Astrocyte (in vitro differentiated cells and primary cell): ENCODE measurements around the gene MDFIC. TPM values are rescaled to one million over a fixed set of nuclear protein-coding genes. Genes with fewer than 3 reads are reported as not detected.

Experiments
- DNase-seq: peaks from one replicate; pipeline ENCODE4 v3.0.0-alpha.2; 2010; ENCODE audit warnings: low read depth
- FAIRE-seq: peaks from 2 replicates; lab custom pipeline; 2011; peaks lifted over from hg19 to GRCh38; lab: Jason Lieb, UNC
- H2AFZ ChIP-seq: 2 replicates; pipeline ENCODE4 v1.6.0; 2012; ENCODE audit warnings: low read depth, low read length, inconsistent platforms
- H3K27ac ChIP-seq: 2 replicates; pipeline ENCODE4 v1.5.1; 2011; ENCODE audit warnings: low read depth, low read length, inconsistent platforms
- H3K27me3 ChIP-seq: 2 replicates; pipeline ENCODE4 v1.6.0; 2011; ENCODE audit warnings: low read length, inconsistent platforms; ENCODE audit not compliant: insufficient read depth
- H3K36me3 ChIP-seq: 2 replicates; pipeline ENCODE4 v1.5.1; 2011; ENCODE audit warnings: low read length, inconsistent platforms; ENCODE audit not compliant: insufficient read depth
- H3K4me1 ChIP-seq: 2 replicates; pipeline ENCODE4 v1.5.1; 2011; ENCODE audit warnings: low read length, inconsistent platforms; ENCODE audit not compliant: insufficient read depth
- H3K4me2 ChIP-seq: 2 replicates; pipeline ENCODE4 v1.6.0; 2012; ENCODE audit warnings: low read length, inconsistent platforms
- H3K4me3 ChIP-seq: 2 replicates; pipeline ENCODE4 v1.5.1; 2011; ENCODE audit warnings: low read depth, mild to moderate bottlenecking, low read length, inconsistent platforms; ENCODE audit not compliant: insufficient read depth
- H3K79me2 ChIP-seq: 2 replicates; pipeline ENCODE4 v1.6.0; 2012; ENCODE audit warnings: mild to moderate bottlenecking, low read length, inconsistent platforms; ENCODE audit not compliant: insufficient read depth
- H3K9ac ChIP-seq: 2 replicates; pipeline ENCODE4 v1.6.0; 2012; ENCODE audit warnings: mild to moderate bottlenecking, low read length, inconsistent platforms
- H3K9me3 ChIP-seq: 2 replicates; pipeline ENCODE4 v1.5.1; 2012; ENCODE audit warnings: low read depth, mild to moderate bottlenecking, low read length, inconsistent platforms; ENCODE audit not compliant: insufficient read depth
- H4K20me1 ChIP-seq: 2 replicates; pipeline ENCODE4 v1.6.0; 2012; ENCODE audit warnings: low read length, inconsistent platforms; ENCODE audit not compliant: insufficient read depth
- H3K27ac Mint-ChIP-seq: one replicate; pipeline ENCODE4 v1.8.0; 2021; ENCODE audit warnings: mild to moderate bottlenecking, mixed read lengths; ENCODE audit not compliant: unreplicated experiment
- H3K27me3 Mint-ChIP-seq: one replicate; pipeline ENCODE4 v1.8.0; 2021; ENCODE audit warnings: low read depth, mixed read lengths; ENCODE audit not compliant: unreplicated experiment
- H3K36me3 Mint-ChIP-seq: one replicate; pipeline ENCODE4 v1.8.0; 2021; ENCODE audit warnings: low read depth, mixed read lengths; ENCODE audit not compliant: unreplicated experiment
- H3K4me1 Mint-ChIP-seq: one replicate; pipeline ENCODE4 v1.8.0; 2021; ENCODE audit warnings: low read depth, mixed read lengths; ENCODE audit not compliant: unreplicated experiment
- H3K4me3 Mint-ChIP-seq: one replicate; pipeline ENCODE4 v1.8.0; 2021; ENCODE audit warnings: mild to moderate bottlenecking, moderate library complexity, mixed read lengths; ENCODE audit not compliant: unreplicated experiment
- H3K9me3 Mint-ChIP-seq: one replicate; pipeline ENCODE4 v1.8.0; 2021; ENCODE audit warnings: mild to moderate bottlenecking, mixed read lengths; ENCODE audit not compliant: unreplicated experiment
- CTCF ChIP-seq: IDR thresholded peaks from 2 replicates; pipeline ENCODE4 v1.5.1; 2011; ENCODE audit warnings: low read depth, mild to moderate bottlenecking, inconsistent platforms, low read length, moderate library complexity; ENCODE audit not compliant: insufficient read depth
- EZH2 ChIP-seq: IDR thresholded peaks from 2 replicates; pipeline ENCODE4 v1.6.1; 2012; ENCODE audit warnings: mild to moderate bottlenecking, low read length, inconsistent platforms; ENCODE audit not compliant: insufficient read depth
- total RNA-seq: library from RNA; stranded (reverse); gene quantifications from 2 replicates; pipeline ENCODE4 v1.2.1, GENCODE V29; 2021

MDFIC gene
- total RNA-seq, 1 donor from 2014 or later = 20.3 TPM

GRCh38 chr7:114944745-114945625 lies 23.1 kb downstream of the MDFIC start:
- Histone ChIP-seq H2AFZ (peak overlapping the region; percentile 63), H3K27ac (peak overlapping the region; percentile 73), H3K79me2 (peaks cover 19% of the 10 kb centered on the region), H3K4me3 (peak overlapping the region; percentile 53), H3K36me3 (peaks cover 6% of the 10 kb centered on the region), H3K27me3 (no peaks in the 10 kb centered on the region), H3K9me3 (no peaks in the 10 kb centered on the region), H4K20me1 (no peaks in the 10 kb centered on the region), H3K9ac (peak overlapping the region; percentile 64), H3K4me1 (peaks cover 13% of the 10 kb centered on the region), H3K4me2 (peak overlapping the region; percentile 83)
- no peaks in the 10 kb centered on the region for H3K9me3 Mint-ChIP-seq
- FAIRE-seq = no peak
- H3K27me3 Mint-ChIP-seq = no peaks in the 10 kb centered on the region
- peak; percentile 93 for DNase-seq
- H3K4me1 Mint-ChIP-seq = peaks cover 7% of the 10 kb centered on the region
- no peak overlapping the region for H3K4me3 Mint-ChIP-seq
- peak overlapping the region; percentile 73 for H3K27ac Mint-ChIP-seq
- H3K36me3 Mint-ChIP-seq = no peaks in the 10 kb centered on the region
- TF ChIP-seq EZH2 (no peak), CTCF (no peak)

- no peak overlapping the region for H3K4me3 ChIP-seq
- H3K27ac Mint-ChIP-seq = no peak overlapping the region
- H3K36me3 ChIP-seq = peaks cover 2% of the 10 kb centered on the region
- H3K9me3 ChIP-seq = no peaks in the 10 kb centered on the region
- H3K36me3 Mint-ChIP-seq = no peaks in the 10 kb centered on the region
- peak; percentile 71 for DNase-seq
- no peaks in the 10 kb centered on the region for H3K27me3 ChIP-seq
- no peak for TF ChIP-seq EZH2
- TF ChIP-seq CTCF = no peak
- peaks cover 7% of the 10 kb centered on the region for H3K4me1 Mint-ChIP-seq
- H3K4me3 Mint-ChIP-seq = no peak overlapping the region
- no peak overlapping the region for H2AFZ ChIP-seq
- H3K4me1 ChIP-seq = peaks cover 5% of the 10 kb centered on the region
- peak; percentile 32 for FAIRE-seq
- H4K20me1 ChIP-seq = no peaks in the 10 kb centered on the region
- no peaks in the 10 kb centered on the region for H3K27me3 Mint-ChIP-seq
- H3K79me2 ChIP-seq = no peaks in the 10 kb centered on the region
- no peak overlapping the region for H3K27ac ChIP-seq
- no peak overlapping the region for H3K4me2 ChIP-seq
- no peak overlapping the region for H3K9ac ChIP-seq
- H3K9me3 Mint-ChIP-seq = no peaks in the 10 kb centered on the region
These were observed 27.3 kb downstream of the MDFIC start for GRCh38 chr7:114949231-114949630.

- TF ChIP-seq CTCF (no peak), EZH2 (no peak)
- H3K27me3 Mint-ChIP-seq = no peaks in the 10 kb centered on the region
- H3K4me2 ChIP-seq = no peak overlapping the region
- no peak overlapping the region for H3K27ac ChIP-seq
- peaks cover 5% of the 10 kb centered on the region for H3K79me2 ChIP-seq
- no peaks in the 10 kb centered on the region for H3K36me3 Mint-ChIP-seq
- DNase-seq (no peak), FAIRE-seq (no peak)
- H3K36me3 ChIP-seq = peaks cover under 1% of the 10 kb centered on the region
- H3K4me3 Mint-ChIP-seq = no peak overlapping the region
- H2AFZ ChIP-seq = no peak overlapping the region
- no peaks in the 10 kb centered on the region for H3K4me1 ChIP-seq
- no peaks in the 10 kb centered on the region for H3K4me1 Mint-ChIP-seq
- no peak overlapping the region for H3K4me3 ChIP-seq
- no peaks in the 10 kb centered on the region for H4K20me1 ChIP-seq
- no peak overlapping the region for H3K27ac Mint-ChIP-seq
- no peaks in the 10 kb centered on the region for H3K9me3 Mint-ChIP-seq
- no peaks in the 10 kb centered on the region for H3K9me3 ChIP-seq
- no peak overlapping the region for H3K9ac ChIP-seq
- H3K27me3 ChIP-seq = no peaks in the 10 kb centered on the region
These were observed 30.4 kb downstream of the MDFIC start for GRCh38 chr7:114952296-114952695.
